ENCODE measurements around the gene ATXN3.
"Not testable (repeated sequence)": the region's sequence is repeated elsewhere in the genome, so short reads cannot be mapped to it uniquely, and the experiment has no call there.

GRCh38 chr14:92041766-92042165, 64.6 kb downstream of the ATXN3 start:
- not testable (repeated sequence) for TF ChIP-seq CTCF (IDR thresholded peaks at IDR 0.05; ENCODE audit: insufficient read depth, low read depth, low read length); EZH2 (IDR thresholded peaks at IDR 0.05; ENCODE audit: insufficient read depth, low read length)
